DMS53 (cell line): ENCODE measurements around the gene PRPF31.
"Not testable (repeated sequence)": the region's sequence is repeated elsewhere in the genome, so short reads cannot be mapped to it uniquely, and the experiment has no call there.

Experiments used
- DNase-seq: peaks from one replicate; lab custom pipeline; 2025; lab: John Stamatoyannopoulos, UW

Gene PRPF31, protein sequence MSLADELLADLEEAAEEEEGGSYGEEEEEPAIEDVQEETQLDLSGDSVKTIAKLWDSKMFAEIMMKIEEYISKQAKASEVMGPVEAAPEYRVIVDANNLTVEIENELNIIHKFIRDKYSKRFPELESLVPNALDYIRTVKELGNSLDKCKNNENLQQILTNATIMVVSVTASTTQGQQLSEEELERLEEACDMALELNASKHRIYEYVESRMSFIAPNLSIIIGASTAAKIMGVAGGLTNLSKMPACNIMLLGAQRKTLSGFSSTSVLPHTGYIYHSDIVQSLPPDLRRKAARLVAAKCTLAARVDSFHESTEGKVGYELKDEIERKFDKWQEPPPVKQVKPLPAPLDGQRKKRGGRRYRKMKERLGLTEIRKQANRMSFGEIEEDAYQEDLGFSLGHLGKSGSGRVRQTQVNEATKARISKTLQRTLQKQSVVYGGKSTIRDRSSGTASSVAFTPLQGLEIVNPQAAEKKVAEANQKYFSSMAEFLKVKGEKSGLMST

DNA sequence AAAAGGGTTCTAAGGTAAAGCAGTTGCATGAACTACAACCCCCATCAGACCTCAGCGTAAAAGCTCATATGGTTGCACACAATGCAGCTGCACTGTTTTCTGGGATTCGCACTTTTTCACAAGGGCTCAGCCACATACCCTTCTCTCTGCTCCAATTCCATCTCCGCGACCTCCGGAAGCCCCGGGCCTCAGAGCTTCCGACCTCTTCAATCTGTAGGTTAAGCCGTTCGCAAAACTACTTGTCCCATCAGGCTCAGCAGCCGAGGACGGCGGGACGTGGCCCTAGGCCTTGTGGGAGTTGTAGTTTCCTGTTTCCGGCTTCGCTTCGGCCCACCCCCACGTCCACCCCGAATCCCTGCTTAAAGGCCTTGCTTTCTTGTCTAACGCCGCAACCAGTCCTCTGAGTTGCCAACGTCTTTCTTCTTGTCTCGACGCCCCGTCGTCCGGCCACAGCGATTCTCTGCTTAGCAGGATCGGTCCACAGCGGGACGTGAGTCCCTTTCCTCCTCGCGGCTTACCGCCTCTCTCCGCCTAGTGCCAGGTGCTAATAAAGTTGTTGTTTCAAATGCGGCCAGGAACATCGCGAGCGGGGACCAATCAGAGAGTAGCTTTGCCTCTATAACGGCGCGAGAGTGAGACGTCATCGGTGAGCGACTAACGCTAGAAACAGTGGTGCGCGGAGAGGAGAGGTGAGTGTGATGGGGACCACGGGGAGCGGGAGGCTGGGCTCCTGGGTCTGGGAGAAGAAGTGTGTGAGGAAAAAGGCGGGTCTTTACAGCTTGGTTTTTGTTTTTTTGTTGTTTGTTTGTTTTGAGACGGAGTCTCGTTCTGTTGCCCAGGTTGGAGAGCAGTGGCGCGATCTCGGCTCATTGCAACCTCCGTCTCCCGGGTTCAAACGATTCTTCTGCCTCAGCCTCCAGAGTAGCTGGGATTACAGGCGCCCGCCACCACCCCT is at the start of gene PRPF31, which contains the start of gene TFPT:
PRPF31 (plus strand) TSS at position 646 of the 955 bp plus-strand sequence. CDS start 2,525 bp downstream, outside the sequence.
TFPT (minus strand) TSS at position 549 of the 955 bp plus-strand sequence; CDS start at position 161, 388 bp downstream.
- DNase-seq, result peak; percentile 99

DNA sequence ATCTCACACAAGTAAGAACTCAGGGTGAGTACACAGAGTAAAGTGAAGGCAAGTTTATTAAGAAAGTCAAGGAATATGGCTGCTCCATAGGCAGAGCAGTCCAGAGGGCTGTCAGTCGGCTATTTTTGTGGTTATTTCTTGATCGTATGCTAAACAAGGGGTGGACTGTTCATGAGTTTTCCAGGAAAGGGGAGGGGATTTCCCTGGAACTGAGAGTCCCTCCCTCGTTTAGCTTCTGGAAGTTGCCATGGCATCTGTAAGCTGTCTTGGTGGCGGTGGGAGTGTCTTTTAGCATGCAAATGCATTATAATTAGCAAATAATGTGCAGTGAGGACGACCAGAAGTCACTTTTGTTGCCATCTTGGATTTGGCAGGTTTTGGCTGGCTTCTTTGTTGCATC is 46.1 kb upstream of the PRPF31 start:
- no peak for DNase-seq

DNA sequence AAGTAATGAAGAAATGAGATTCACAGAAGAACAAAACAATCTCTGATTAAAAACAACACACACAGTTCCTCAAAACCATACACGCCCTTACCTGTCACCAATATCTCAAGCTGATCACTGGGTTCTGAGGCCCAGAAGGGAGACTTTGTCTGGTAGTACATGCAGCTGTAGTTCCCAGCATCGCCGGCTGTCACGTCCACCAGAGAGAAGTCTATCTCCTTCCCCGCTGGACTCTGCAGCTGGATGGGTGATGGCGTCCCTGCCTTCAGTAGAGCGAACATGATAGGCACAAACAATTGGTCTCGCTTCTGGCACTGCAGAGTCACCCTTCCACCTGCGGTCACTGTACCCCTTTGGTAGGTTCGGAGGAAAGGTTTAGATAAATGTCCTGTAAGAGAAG is 41.7 kb upstream of the PRPF31 start:
- peak; percentile 15 for DNase-seq

DNA sequence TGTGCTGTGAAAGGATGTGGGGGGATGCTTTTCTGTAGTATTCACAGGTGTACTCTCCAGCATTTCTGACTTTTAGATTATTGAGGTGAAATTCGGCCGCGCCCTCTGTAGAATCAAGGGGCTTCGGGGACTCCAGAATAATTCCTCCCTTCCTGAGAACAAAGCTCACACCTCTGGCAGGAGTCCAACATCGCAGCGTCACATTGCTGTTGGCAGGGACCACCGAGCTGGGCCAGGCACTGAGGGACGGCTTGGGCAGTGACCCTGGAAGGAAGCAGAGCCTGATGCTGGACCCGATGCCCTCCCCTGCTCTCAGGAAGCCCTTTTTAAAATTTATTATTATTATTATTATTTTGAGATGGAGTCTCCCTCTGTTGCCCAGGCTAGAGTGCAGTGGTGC is 40.7 kb upstream of the PRPF31 start:
- no peak for DNase-seq

DNA sequence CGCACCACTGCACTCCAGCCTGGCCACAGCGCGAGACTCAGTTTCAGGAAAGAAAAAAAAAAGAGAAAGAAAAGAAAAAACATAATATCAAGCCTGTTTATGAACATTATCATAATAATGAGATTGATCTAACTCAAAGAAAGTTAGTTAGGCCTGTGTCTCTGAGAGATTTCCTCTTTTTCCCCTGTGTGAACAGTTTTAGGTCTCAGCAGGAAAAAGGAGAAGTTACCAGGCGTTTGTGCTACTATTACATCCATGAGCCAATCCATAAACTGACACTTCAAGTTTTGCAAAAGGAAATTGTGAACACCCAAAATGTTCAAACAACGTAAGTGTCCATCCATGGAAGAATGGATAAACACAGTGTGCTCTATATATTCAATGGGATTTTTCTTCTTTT is 38.2 kb upstream of the PRPF31 start:
- no peak for DNase-seq

DNA sequence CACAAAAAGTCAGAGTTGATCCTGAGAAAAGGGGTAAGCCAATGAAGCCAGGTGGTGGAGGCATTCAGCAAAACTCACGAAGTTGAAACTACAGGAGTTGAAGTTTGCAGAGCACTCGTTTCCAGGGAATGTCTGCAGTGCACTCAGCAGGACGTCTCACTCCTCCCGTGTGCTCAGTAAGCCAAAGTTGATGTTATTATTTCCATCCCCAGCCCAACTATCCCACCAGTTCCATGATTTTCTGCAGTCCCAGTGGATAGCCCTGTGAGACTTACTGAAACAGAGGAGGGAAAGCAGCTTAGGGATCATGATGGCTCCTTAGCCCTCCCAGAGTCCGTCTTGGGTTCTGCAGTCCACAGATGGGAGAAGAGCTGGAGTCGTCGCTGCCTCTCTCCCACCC is 34.5 kb upstream of the PRPF31 start, which contains the start of gene TARM1:
TARM1 (minus strand) TSS at position 334 of the 400 bp plus-strand sequence; CDS start at position 309, 25 bp downstream.
- DNase-seq, result no peak

DNA sequence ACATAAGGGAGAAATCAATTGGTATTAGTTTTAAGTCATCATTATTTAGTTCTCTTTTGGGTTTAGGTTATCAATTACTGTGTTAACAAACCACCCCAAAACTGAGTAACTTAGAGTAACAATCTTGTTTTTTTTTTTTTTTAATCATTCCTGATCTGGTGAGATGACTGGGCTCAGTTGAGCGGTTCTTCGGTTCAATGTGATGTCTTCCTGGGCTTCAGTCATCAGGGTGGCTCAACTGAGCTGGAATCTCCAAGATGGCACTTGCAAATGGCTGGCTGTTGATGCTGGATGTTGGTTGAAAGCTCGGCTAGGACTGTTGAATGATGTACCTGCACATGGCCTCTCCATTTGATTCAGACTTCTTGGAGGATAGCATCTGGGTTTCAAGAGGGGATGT is 31.1 kb upstream of the PRPF31 start:
- no peak for DNase-seq

DNA sequence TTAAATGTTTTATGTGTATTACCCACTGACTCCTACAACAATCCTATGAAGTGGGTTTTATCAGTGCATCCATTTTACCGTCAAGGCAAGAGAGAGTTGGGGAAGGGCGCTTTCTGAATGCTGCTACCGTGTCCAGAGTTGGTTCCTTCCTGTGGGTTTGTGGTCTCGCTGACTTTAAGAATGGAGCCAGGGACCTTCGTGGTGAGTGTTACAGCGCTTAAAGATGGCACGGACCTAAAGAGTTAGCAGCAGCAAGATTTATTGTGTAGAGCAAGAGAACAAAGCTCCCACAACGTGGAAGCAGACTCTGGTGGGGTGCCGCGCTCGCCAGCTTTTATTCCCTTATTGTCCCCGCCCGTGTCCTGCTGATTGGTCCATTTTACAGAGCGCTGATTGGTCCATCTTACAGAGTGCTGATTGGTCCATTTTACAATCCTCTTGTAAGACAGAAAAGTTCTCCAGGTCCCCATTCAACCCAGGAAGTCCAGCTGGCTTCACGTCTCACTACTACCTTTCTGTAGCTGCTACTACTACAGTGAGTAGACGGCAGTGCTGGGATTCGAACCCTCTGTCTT is 21.0 kb upstream of the PRPF31 start:
- no peak for DNase-seq

DNA sequence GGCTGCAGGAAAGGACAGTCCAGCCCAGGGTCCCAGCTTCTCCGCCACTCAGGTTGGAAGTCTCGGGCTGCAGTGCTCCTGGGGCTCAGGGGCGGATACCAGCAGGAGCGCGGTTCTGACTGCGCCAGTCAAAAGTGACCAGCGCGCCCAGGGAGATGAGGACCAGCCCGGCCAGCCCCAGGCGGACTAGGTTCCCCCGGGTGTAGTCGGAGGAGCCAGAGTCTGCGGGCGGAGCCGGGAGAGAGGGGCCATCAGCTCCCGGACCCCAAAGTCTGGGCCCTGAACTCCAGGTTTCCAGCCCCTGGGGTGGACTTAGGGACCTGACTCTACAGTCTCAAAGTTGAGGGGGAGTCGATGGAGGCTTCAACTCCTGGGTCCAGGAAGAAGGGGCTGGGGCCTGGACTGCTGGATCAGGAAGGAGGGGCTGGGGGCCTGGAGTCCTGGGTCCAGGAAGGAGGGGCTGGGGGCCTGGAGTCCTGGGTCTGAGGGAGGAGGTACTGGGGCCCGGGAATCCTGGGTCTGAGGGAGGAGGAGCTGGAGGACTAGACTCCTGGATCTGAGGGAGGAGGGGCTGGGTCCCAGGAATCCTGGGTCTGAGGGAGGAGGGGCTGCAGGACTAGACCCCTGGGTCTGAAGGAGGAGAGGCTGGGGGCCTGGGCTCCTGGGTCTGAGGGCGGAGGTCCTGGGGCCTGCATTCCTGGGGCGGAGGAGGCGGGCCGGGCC is 20.3 kb upstream of the PRPF31 start:
- no peak for DNase-seq

DNA sequence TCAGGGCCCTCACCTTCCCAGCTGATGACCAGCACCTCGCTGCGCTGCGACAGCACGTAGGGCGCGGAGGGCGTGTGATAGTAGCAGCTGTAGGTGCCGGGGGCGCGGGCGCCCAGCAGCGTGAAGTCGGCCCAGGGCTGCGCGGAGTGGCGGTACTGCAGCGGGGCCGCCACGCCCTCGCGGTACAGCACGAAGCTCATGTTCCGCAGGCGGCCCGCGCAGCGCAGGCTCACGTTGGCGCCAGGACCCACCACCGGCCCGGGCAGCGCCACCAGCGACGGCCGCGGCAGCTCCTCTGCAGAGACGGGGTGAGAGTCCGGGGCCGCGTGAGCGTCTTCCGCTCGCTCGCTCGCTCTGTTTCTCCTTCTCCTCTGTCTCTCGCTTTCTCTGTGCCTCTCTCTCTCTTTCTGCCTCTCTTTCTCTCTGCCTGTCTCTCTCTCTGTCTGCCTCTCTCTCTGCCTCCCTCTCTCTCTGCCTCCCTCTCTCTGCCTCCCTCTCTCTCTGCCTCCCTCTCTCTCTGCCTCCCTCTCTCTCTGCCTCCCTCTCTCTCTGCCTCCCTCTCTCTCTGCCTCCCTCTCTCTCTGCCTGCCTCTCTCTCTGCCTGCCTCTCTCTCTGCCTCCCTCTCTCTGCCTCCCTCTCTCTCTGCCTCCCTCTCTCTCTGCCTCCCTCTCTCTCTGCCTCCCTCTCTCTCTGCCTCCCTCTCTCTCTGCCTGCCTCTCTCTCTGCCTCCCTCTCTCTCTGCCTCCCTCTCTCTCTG is 19.5 kb upstream of the PRPF31 start:
- peak; percentile 75 for DNase-seq

DNA sequence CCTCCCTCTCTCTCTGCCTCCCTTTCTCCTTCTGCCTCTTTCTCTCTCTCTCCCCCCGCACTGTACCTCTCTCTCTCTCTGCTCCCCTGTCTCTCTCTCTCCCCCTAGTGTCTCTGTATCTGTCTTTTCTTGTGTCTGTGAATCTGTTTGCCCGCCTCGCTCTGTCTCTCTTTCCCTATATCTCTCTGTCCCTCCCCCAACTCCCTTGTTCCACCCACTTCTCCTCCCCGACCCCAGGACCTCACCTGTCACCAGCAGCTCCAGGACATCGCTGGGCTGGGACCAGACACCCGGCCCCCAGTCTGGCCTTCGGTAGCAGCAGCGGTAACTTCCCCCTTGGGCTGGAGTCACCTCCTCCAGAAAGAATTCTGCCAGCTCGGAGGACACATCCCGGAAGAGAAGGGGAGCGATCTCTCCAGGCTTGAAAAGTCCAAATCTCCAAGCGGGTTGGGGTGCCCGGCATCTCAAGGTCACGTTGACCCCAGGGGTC is 18.9 kb upstream of the PRPF31 start:
- peak; percentile 28 for DNase-seq

DNA sequence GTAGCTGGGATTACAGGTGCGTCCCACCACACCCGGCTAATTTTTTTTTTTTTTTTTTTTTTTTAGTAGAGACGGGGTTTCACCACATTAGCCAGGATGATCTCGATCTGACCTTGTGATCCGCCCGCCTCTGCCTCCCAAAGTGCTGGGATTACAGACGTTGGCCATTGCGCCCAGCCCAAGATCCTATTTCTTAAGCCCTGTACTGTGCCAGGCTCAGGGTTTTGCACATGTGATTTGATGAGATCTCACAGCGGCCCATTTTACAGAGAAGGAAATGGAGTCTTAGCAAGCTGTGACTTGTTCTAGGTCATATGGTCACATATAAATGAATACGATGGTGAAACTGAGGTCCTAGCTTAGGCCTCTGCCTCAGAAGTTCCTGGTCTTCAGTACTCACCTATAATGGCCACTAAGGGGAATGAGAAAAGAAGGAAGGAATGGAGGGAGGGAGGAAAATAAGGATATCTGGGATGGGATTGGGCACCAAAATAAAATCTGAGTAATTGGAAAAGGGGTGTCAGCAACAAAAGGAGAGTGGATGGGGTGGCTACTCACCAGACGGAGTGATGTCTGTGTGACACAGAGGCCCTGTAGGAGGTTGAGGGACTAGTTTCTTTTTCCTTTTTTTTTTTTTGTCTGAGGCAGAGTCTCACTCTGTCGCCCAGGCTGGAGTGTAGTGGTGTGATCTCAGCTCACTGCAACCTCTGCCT is 16.2 kb upstream of the PRPF31 start:
- no peak for DNase-seq

DNA sequence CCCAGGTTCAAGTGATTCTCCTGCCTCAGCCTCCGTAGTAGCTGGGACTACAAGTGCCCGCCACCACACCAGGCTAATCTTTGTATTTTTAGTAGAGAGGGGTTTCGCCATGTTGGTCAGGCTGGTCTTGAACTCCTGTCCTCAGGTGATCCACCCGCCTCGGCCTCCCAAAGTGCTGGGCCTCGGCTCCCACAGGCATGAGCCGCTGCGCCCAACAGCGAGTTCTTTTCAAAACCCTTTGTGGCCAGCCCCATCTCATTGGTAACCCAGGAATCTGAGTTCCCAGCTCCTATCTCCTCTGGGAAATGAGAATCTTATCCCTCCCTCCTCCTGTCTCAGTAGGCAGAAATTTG is 15.7 kb upstream of the PRPF31 start:
- not testable (repeated sequence) for DNase-seq

DNA sequence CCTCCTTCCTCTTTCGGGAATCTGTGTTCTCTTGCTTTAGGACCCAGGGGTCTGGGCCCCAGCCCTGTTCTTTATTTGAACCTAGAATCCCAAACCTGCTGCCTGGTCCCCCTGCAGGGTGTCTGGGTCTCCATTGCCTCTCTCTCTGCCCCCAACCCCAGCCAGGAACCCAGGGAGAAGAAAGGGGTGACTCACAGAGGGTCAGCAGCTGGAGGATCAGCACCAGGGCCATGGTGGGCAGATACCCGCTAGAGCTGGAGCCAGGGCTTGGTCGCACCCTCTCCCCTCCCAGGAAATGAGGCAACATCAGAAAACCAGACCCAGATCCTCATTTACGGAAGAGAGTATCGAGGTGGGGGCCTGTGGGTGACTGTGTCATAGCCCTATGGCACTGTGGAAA is 15.0 kb upstream of the PRPF31 start, which contains the start of gene OSCAR:
OSCAR (minus strand) TSS at position 243 of the 400 bp plus-strand sequence; CDS start at position 232, 11 bp downstream.
- no peak for DNase-seq

DNA sequence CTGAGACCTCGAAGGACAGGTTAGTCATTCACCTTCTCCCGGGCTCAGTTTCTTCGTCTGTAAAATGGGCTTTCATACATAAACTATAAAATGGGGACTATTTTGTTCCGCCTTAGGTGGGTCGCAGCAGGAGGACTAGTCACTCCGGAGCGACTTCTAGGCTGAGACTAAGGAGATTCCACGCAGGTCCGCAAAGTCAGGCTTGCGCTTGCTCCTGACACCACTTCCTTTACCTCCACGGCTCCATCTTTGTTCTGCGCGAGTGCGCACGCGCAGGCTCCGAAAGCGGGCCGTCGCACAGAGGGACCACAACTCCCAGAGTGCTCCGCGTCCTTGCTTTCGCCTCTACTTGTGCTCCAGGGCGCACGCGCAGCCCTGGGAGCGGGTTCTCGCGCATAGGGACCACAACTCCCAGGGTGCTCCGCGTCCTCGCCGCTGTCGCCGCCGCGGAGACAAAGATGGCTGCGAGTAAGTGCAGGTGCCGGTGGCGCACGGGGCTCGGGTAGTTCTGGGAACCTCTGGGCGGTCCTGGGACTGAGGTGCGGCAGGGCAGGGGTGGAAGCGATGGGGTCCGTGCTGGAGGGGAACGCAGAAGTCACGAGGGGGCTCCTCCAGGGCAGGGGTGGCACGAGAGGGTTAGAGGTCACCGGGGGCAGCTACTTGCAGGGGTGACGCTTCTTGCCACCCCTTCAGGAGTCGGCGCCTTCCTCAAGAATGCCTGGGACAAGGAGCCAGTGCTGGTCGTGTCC is 13.0 kb upstream of the PRPF31 start, which contains the start of gene NDUFA3:
NDUFA3 (plus strand) TSS at position 435 of the 749 bp plus-strand sequence; CDS start at position 459, 24 bp downstream.
- peak; percentile 99 for DNase-seq

DNA sequence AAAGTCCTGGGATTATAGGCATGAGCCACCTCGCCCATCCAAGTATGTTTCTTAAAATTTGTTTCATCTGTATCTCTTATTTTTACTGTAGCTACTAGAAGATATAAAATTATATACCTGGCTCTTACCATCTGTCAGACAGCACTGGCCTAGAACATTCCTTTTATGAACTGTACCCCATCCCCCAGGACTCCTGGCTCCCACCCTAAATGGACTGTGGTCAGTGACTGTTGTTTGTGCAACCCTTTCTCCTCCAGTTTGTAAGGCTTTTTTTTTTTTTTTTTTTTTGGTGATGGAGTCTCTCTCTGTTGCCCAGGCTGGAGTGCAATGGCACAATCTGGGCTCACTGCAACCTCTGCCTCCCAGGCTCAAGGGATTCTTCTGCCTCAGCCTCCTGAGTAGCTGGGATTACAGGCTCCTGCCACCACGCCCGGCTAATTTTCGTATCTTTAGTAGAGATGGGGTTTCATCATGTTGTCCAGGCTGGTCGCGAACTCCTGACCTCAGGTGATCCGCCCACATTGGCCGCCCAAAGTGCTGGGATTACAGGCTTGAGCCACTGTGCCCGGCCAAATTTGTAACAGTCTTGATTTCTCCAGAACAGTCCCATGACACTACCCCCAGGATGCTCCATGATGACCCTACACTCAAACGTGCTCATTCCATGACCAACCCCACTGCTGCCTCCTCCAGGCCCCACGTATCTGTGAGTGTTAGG is 10.4 kb upstream of the PRPF31 start:
- no peak for DNase-seq

DNA sequence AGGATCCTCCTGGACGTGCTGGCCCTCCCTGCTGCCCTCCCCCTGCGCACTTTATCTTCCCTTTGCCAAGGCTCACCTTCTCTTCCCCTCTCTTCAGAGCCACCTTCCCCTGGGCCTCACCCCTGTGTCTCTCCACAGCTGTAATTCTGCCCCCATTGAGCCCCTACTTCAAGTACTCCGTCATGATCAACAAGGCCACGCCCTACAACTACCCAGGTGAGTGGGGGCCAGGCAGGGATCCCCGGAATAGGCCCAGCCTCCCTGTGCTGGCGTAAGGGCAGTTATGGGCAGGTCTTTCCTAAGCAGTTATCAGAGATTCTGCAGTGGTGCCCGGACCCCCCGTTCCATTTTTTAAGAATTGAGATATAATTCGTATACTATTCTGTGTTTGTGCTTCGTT is 9.8 kb upstream of the PRPF31 start:
- no peak for DNase-seq

DNA sequence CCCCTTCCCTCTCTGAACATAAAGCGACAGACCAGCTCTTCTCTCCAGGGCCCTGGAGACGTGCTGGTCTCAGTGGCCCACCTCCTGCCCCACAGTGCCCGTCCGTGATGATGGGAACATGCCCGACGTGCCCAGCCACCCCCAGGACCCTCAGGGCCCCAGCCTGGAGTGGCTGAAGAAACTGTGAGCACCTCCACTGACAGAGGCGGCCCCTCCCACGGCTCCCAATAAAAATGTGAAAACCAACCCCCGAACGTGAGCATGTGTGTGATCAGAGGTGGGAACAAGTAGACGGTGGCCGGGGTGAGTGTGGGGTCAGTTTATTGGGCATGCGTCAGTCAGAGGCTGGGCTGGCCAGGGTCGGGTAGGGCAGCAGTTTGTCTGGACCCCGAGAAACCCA is 8.8 kb upstream of the PRPF31 start:
- no peak for DNase-seq
